CD4-positive, alpha-beta T cell (primary cell): ENCODE data around the gene KCNIP4. TPM values are rescaled to one million over a fixed set of nuclear protein-coding genes. Genes with fewer than 3 reads are reported as not detected.

Source experiments
- ATAC-seq: fragments of 200-7000 bp; cut with Tn5 transposase; one replicate; pipeline ENCODE4 v1.10.0; 2022; ENCODE audit warnings: mild to moderate bottlenecking; ENCODE audit not compliant: poor library complexity
- CTCF ChIA-PET: fragments of 350-600 bp; sonication (Branson Sonifier 250); formaldehyde crosslinking; loops from one replicate; lab custom pipeline; 2021; ENCODE audit warnings: antibody characterized with exemption, inconsistent platforms; lab: Charles Lee
- POLR2A ChIA-PET: fragments of 350-600 bp; sonication (Branson Sonifier 250); formaldehyde crosslinking; loops from one replicate; lab custom pipeline; 2021; ENCODE audit warnings: antibody characterized with exemption, inconsistent platforms; lab: Charles Lee
- DNase-seq, 14 experiments: peaks; one replicate each; pipeline ENCODE4 v3.0.0-alpha.2; 2013 to 2020; ENCODE audit warnings: mixed read lengths in 2 of 14
- H3K27ac ChIP-seq, 2 donors: one replicate each; pipeline versions ENCODE4 v1.5.1 to v1.7.0; 2013; ENCODE audit warnings: low read length in 2 of 2, low read depth in 1 of 2, mild to moderate bottlenecking in 1 of 2
- H3K27me3 ChIP-seq, 2 experiments: 1 replicate in 1 of 2; 2 replicates in 1 of 2; pipeline versions ENCODE4 v1.6.1 to v1.7.0; 2013; ENCODE audit warnings: low read length in 2 of 2, control low read depth in 1 of 2, mild to moderate bottlenecking in 1 of 2, moderate library complexity in 1 of 2; ENCODE audit not compliant: insufficient read depth in 2 of 2, control insufficient read depth in 1 of 2
- H3K36me3 ChIP-seq: one replicate; pipeline ENCODE4 v1.6.1; 2013; ENCODE audit warnings: low read length, control low read depth; ENCODE audit not compliant: insufficient read depth
- H3K4me1 ChIP-seq: one replicate; pipeline ENCODE4 v1.6.1; 2013; ENCODE audit warnings: low read length, control low read depth; ENCODE audit not compliant: insufficient read depth
- H3K4me3 ChIP-seq: one replicate; pipeline ENCODE4 v1.5.1; 2013; ENCODE audit warnings: mild to moderate bottlenecking, low read length, moderate library complexity
- H3K9me3 ChIP-seq, 2 experiments: 1 replicate in 1 of 2; 2 replicates in 1 of 2; pipeline versions ENCODE4 v1.6.1 to v1.7.0; 2013; ENCODE audit warnings: low read length in 2 of 2, mild to moderate bottlenecking in 2 of 2, control low read depth in 1 of 2, moderate library complexity in 1 of 2; ENCODE audit not compliant: control insufficient read depth in 1 of 2, insufficient read depth in 1 of 2
- H3K27ac Mint-ChIP-seq: one replicate; pipeline ENCODE4 v1.8.0; 2020; ENCODE audit warnings: mixed read lengths
- H3K27me3 Mint-ChIP-seq: one replicate; pipeline ENCODE4 v1.8.0; 2021; ENCODE audit warnings: mixed read lengths
- H3K36me3 Mint-ChIP-seq: one replicate; pipeline ENCODE4 v1.8.0; 2021; ENCODE audit warnings: low read depth, mixed read lengths
- H3K4me1 Mint-ChIP-seq: one replicate; pipeline ENCODE4 v1.8.0; 2021; ENCODE audit warnings: low read depth, mixed read lengths
- H3K4me3 Mint-ChIP-seq: one replicate; pipeline ENCODE4 v1.8.0; 2020; ENCODE audit warnings: mild to moderate bottlenecking, mixed read lengths
- H3K9me3 Mint-ChIP-seq: one replicate; pipeline ENCODE4 v1.8.0; 2020; ENCODE audit warnings: mixed read lengths
- intact Hi-C, 2 experiments: fragments of 100-400 bp; cut with DNase I in 1 of 2; cut with micrococcal nuclease in 1 of 2; formaldehyde crosslinking; loops; one replicate each; pipeline versions ENCODE4 v1.15.1 to v1.9.0; 2023 to 2025; cut with DNase I, micrococcal nuclease
- total RNA-seq, 174 experiments: library from RNA in 2 of 174; stranded (reverse) in 2 of 174; gene quantifications; one replicate each; pipeline ENCODE4 v1.2.3 and lab custom pipeline; 2021 to 2026
- TF ChIP-seq, protein P1 (sequence below): fragments of 200-600 bp; IDR thresholded peaks from one replicate; pipeline ENCODE4 v1.8.0; 2022; ENCODE audit warnings: antibody characterized with exemption, mild to moderate bottlenecking

Gene KCNIP4
- total RNA-seq, 2 experiments from 2014 or later = not detected

DNA sequence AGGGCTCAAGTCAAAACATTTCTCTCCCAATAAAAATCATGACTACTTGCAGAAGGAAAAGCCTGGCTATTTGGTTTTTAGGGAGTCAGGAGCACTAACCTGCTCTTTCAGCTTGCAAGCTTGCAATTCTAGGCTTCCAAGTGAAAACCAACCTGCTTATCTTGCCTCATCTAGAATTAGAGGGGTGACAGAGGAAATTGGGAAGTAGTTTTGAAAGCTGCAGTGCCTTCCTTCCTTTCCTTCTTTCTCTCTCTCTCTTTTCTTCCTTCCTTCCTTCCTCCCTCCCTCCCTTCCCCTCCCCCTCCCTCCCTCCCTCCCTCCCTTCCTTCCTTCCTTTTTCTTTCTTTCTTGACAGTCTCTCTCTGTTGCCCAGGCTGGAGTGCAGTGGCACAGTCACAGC is 417.5 kb downstream of the KCNIP4 start:
- H3K9me3 ChIP-seq = no peaks in the 10 kb centered on the region
- H3K27ac ChIP-seq = no peak overlapping the region
- H3K27ac Mint-ChIP-seq = no peak overlapping the region
- ATAC-seq (no peak), DNase-seq (no peak)
- ChIA-PET CTCF (no interaction called here), POLR2A (no interaction called here)
- peaks cover 3% of the 10 kb centered on the region for H3K9me3 Mint-ChIP-seq
- H3K4me3 Mint-ChIP-seq = no peak overlapping the region
- H3K27me3 ChIP-seq = no peaks in the 10 kb centered on the region
- H3K4me3 ChIP-seq = no peak overlapping the region
- TF ChIP-seq, protein P1, sequence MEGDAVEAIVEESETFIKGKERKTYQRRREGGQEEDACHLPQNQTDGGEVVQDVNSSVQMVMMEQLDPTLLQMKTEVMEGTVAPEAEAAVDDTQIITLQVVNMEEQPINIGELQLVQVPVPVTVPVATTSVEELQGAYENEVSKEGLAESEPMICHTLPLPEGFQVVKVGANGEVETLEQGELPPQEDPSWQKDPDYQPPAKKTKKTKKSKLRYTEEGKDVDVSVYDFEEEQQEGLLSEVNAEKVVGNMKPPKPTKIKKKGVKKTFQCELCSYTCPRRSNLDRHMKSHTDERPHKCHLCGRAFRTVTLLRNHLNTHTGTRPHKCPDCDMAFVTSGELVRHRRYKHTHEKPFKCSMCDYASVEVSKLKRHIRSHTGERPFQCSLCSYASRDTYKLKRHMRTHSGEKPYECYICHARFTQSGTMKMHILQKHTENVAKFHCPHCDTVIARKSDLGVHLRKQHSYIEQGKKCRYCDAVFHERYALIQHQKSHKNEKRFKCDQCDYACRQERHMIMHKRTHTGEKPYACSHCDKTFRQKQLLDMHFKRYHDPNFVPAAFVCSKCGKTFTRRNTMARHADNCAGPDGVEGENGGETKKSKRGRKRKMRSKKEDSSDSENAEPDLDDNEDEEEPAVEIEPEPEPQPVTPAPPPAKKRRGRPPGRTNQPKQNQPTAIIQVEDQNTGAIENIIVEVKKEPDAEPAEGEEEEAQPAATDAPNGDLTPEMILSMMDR = no peak
- no peaks in the 10 kb centered on the region for H3K27me3 Mint-ChIP-seq
- no peaks in the 10 kb centered on the region for H3K4me1 Mint-ChIP-seq
- H3K36me3 ChIP-seq = no peaks in the 10 kb centered on the region
- intact Hi-C loops = no loop called here
- no peaks in the 10 kb centered on the region for H3K4me1 ChIP-seq
- no peaks in the 10 kb centered on the region for H3K36me3 Mint-ChIP-seq

DNA sequence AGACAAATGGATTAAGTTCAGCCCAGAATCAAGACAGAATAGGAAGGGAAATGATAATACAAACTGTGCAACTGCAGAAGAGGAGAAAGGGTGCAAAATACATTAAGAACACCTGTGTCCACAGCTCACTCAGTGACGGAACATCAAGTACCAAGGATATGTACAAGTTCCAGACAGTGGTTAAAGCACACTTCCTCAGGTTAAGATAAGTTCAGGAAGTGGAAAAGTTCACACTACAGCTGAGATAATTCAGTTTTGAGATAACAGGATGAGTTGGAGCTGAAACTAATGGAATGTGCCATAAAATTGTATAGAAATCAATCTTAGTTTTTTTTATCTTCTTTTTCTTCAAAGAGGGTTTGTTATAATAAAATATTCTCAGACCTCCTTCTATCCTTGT is 419.4 kb downstream of the KCNIP4 start:
- TF ChIP-seq, protein P1 = no peak
- POLR2A ChIA-PET = no interaction called here
- H3K36me3 ChIP-seq = no peaks in the 10 kb centered on the region
- Mint-ChIP-seq H3K36me3 (no peaks in the 10 kb centered on the region), H3K27ac (no peak overlapping the region), H3K9me3 (no peaks in the 10 kb centered on the region), H3K4me3 (no peak overlapping the region), H3K4me1 (no peaks in the 10 kb centered on the region), H3K27me3 (no peaks in the 10 kb centered on the region)
- ATAC-seq (no peak), DNase-seq (no peak)
- H3K4me1 ChIP-seq = no peaks in the 10 kb centered on the region
- CTCF ChIA-PET = no interaction called here
- intact Hi-C loops = no loop called here
- H3K4me3 ChIP-seq = no peak overlapping the region
- H3K27ac ChIP-seq = no peak overlapping the region
- no peaks in the 10 kb centered on the region for H3K9me3 ChIP-seq
- H3K27me3 ChIP-seq = no peaks in the 10 kb centered on the region

DNA sequence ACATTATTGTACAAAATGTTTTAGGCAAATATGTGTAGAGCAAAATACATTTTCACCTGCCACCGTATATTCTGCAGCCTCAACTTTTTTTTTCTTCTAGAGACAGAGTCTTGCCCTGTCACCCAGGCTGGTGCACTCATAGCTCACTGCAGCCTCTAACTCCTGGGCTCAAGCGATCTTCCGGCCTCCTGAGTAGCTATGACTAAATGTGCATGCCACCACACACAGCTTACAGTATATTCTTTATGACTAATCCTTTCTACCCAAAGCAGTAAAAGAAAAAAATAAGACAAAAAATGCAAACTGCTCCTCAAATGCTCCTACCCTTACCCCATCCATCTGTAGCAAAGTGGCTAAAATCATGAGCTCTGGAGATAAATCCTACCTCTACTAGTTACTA is 426.3 kb downstream of the KCNIP4 start:
- DNase-seq (no peak), ATAC-seq (no peak)
- H3K36me3 Mint-ChIP-seq = no peaks in the 10 kb centered on the region
- no peaks in the 10 kb centered on the region for H3K36me3 ChIP-seq
- no peaks in the 10 kb centered on the region for H3K9me3 ChIP-seq
- H3K27ac Mint-ChIP-seq = no peak overlapping the region
- intact Hi-C loops = no loop called here
- H3K4me3 Mint-ChIP-seq = no peak overlapping the region
- POLR2A ChIA-PET = no interaction called here
- peaks cover 6% of the 10 kb centered on the region for H3K9me3 Mint-ChIP-seq
- H3K4me3 ChIP-seq = no peak overlapping the region
- no peaks in the 10 kb centered on the region for H3K4me1 Mint-ChIP-seq
- no peak overlapping the region for H3K27ac ChIP-seq
- H3K4me1 ChIP-seq = no peaks in the 10 kb centered on the region
- no peaks in the 10 kb centered on the region for H3K27me3 Mint-ChIP-seq
- TF ChIP-seq, protein P1 = no peak
- CTCF ChIA-PET = no interaction called here
- no peaks in the 10 kb centered on the region for H3K27me3 ChIP-seq
